Measurements from ENCODE around the gene HBA1. TPM values are rescaled to one million over a fixed set of nuclear protein-coding genes. Genes with fewer than 3 reads are reported as not detected.
"Not testable (repeated sequence)": the region's sequence is repeated elsewhere in the genome, so short reads cannot be mapped to it uniquely, and the experiment has no call there.

HBA1 gene
- total RNA-seq, 1 experiment from 2014 or later = not detected

DNA sequence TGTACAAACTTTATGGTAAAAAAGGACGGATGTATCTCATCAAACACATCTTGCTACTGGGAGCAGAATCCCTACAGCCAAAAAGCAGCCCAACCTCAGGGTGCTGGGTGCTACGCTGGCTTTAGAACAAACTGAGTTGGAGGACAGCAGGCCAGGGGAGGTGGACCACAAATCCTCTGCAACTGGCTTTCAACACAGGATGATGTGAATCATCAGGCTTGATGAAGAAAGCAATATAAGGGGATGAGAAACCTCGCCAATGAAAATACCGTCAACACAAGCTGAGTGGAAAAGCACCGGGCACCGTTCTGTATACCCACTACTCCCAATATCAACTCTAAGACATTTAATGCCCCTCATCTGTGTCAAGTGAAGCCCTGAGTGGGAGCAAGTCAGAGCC is 18.0 kb downstream of the HBA1 start:
- no peaks in the 10 kb centered on the region for H4K20me1 ChIP-seq (ENCODE audit: low read length)
- no peaks in the 10 kb centered on the region for H3K9me2 ChIP-seq (replicated peaks; ENCODE audit: low read length)
- H3K9ac ChIP-seq (ENCODE audit: low read length) = no peak overlapping the region
- ATAC-seq (no peak), DNase-seq (no peak)
- no peak overlapping the region for H3K4me3 ChIP-seq (ENCODE audit: low read length)
- peaks cover 26% of the 10 kb centered on the region for H3K36me3 ChIP-seq (ENCODE audit: low read depth, low read length)
- no peaks in the 10 kb centered on the region for H3K27me3 ChIP-seq (ENCODE audit: low read length)
- H3K79me2 ChIP-seq (ENCODE audit: low read length) = no peaks in the 10 kb centered on the region
- intact Hi-C loops (cut with micrococcal nuclease) = no loop called here
- TF ChIP-seq EZH2phosphoT487 (IDR thresholded peaks at IDR 0.05; ENCODE audit: borderline replicate concordance, low read length) = no peak
- TF ChIP-seq CTCF (conservative IDR thresholded peaks at IDR 0.05; ENCODE audit: low read depth, low read length) = no peak
- TF ChIP-seq EZH2 (IDR thresholded peaks at IDR 0.05; ENCODE audit: low read length, unreplicated experiment) = no peak
- BruUV-seq (replicated peaks) = no TSS peak
- no peak overlapping the region for H2AFZ ChIP-seq (ENCODE audit: low read length)
- ChIA-PET CTCF (interaction anchor here (0.6 kb wide), 1 partner anchor 34 kb away, joined by 3 read pairs; no protein-coding TSS in a partner anchor), POLR2A (ENCODE audit: unreplicated experiment) (no interaction called here)
- H3F3A ChIP-seq (ENCODE audit: low read length, unreplicated experiment) = no peaks in the 10 kb centered on the region
- H3K9me3 ChIP-seq (ENCODE audit: low read length) = no peaks in the 10 kb centered on the region
- no peak overlapping the region for H3K27ac ChIP-seq (ENCODE audit: low read length)
- H3K4me2 ChIP-seq (ENCODE audit: low read length) = no peak overlapping the region
- no peaks in the 10 kb centered on the region for H3K4me1 ChIP-seq (ENCODE audit: insufficient read depth, low read length)

DNA sequence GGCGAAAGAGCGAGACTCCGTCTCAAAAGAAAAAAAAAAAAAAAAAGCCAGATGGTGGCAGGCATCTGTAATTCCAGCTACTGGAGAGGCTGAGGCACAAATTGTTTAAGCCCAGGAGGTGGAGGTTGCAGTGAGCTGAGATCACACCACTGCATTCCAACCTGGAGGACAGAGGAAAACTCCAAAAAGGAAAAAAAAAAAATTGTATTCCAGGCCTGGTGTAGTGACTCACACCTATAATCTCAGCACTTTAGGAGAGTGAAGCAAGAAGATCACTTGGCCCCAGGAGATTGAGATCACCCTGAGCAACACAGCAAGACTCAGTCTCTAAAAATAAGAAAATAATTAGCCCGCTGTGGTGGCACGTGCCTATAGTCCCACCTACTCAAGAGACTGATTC is 23.9 kb downstream of the HBA1 start:
- Histone ChIP-seq H4K20me1 (ENCODE audit: low read length) (no peaks in the 10 kb centered on the region), H3K9me2 (replicated peaks; ENCODE audit: low read length) (no peaks in the 10 kb centered on the region), H3K36me3 (ENCODE audit: low read depth, low read length) (peaks cover 21% of the 10 kb centered on the region), H3K27me3 (ENCODE audit: low read length) (no peaks in the 10 kb centered on the region), H3K4me2 (ENCODE audit: low read length) (no peak overlapping the region), H3K9me3 (ENCODE audit: low read length) (no peaks in the 10 kb centered on the region), H3K9ac (ENCODE audit: low read length) (no peak overlapping the region), H3F3A (ENCODE audit: low read length, unreplicated experiment) (no peaks in the 10 kb centered on the region), H3K27ac (ENCODE audit: low read length) (no peak overlapping the region), H2AFZ (ENCODE audit: low read length) (no peak overlapping the region), H3K4me3 (ENCODE audit: low read length) (no peak overlapping the region), H3K79me2 (ENCODE audit: low read length) (no peaks in the 10 kb centered on the region), H3K4me1 (ENCODE audit: insufficient read depth, low read length) (no peaks in the 10 kb centered on the region)
- ATAC-seq (peak; percentile 50), DNase-seq (peak; percentile 16)
- no TSS peak for BruUV-seq (replicated peaks)
- CTCF ChIA-PET = no interaction called here
- POLR2A ChIA-PET (ENCODE audit: unreplicated experiment) = no interaction called here
- TF ChIP-seq CTCF (conservative IDR thresholded peaks at IDR 0.05; ENCODE audit: low read depth, low read length) = no peak
- no peak for TF ChIP-seq EZH2 (IDR thresholded peaks at IDR 0.05; ENCODE audit: low read length, unreplicated experiment)
- no peak for TF ChIP-seq EZH2phosphoT487 (IDR thresholded peaks at IDR 0.05; ENCODE audit: borderline replicate concordance, low read length)
- intact Hi-C loops (cut with micrococcal nuclease) = no loop called here

DNA sequence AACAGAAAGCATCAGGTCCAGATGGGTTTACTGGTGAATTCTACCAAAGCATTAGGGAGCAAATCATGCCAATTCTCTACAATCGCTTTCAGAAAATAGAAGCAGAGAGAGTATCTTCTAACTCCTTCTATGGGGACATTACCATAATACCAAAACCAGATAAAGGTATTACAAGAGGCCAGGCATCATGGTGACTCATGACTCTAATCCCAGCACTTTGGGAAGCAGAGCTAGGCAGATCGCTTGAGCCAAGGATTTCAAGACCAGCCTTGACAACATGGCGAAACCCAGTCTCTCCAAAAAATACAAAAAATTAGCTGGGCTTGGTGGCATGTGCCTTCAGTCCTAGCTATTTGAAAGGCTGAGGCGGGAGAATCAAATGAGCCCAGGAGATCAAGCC is 26.8 kb downstream of the HBA1 start:
- Histone ChIP-seq H3K9ac (ENCODE audit: low read length) (no peak overlapping the region), H3K36me3 (ENCODE audit: low read depth, low read length) (peaks cover 25% of the 10 kb centered on the region), H3K79me2 (ENCODE audit: low read length) (no peaks in the 10 kb centered on the region), H4K20me1 (ENCODE audit: low read length) (0 out of 2 replicates have a peak, but pooled peaks cover 2% of the 10 kb centered on the region), H3K4me3 (ENCODE audit: low read length) (no peak overlapping the region), H3K4me1 (ENCODE audit: insufficient read depth, low read length) (no peaks in the 10 kb centered on the region), H3K9me3 (ENCODE audit: low read length) (no peaks in the 10 kb centered on the region), H3K9me2 (replicated peaks; ENCODE audit: low read length) (no peaks in the 10 kb centered on the region), H3K27me3 (ENCODE audit: low read length) (no peaks in the 10 kb centered on the region), H3K27ac (ENCODE audit: low read length) (no peak overlapping the region), H2AFZ (ENCODE audit: low read length) (no peak overlapping the region), H3F3A (ENCODE audit: low read length, unreplicated experiment) (no peaks in the 10 kb centered on the region), H3K4me2 (ENCODE audit: low read length) (no peak overlapping the region)
- intact Hi-C loops (cut with micrococcal nuclease) = no loop called here
- no TSS peak for BruUV-seq (replicated peaks)
- DNase-seq (no peak), ATAC-seq (no peak)
- CTCF ChIA-PET = no interaction called here
- POLR2A ChIA-PET (ENCODE audit: unreplicated experiment) = no interaction called here
- TF ChIP-seq CTCF (conservative IDR thresholded peaks at IDR 0.05; ENCODE audit: low read depth, low read length) = no peak
- no peak for TF ChIP-seq EZH2phosphoT487 (IDR thresholded peaks at IDR 0.05; ENCODE audit: borderline replicate concordance, low read length)
- TF ChIP-seq EZH2 (IDR thresholded peaks at IDR 0.05; ENCODE audit: low read length, unreplicated experiment) = no peak

GRCh38 chr16:204046-204445 is 27.6 kb downstream of the HBA1 start:
- DNase-seq; POLR2A ChIA-PET (ENCODE audit: unreplicated experiment); BruUV-seq (replicated peaks); H4K20me1 ChIP-seq (ENCODE audit: low read length); H3K4me3 ChIP-seq (ENCODE audit: low read length); H3K27me3 ChIP-seq (ENCODE audit: low read length); H3K79me2 ChIP-seq (ENCODE audit: low read length); H3K9me3 ChIP-seq (ENCODE audit: low read length); H3K27ac ChIP-seq (ENCODE audit: low read length); H3K4me1 ChIP-seq (ENCODE audit: insufficient read depth, low read length); H3K4me2 ChIP-seq (ENCODE audit: low read length); H3F3A ChIP-seq (ENCODE audit: low read length, unreplicated experiment); ATAC-seq; H3K9ac ChIP-seq (ENCODE audit: low read length); H2AFZ ChIP-seq (ENCODE audit: low read length); intact Hi-C loops (cut with micrococcal nuclease); H3K9me2 ChIP-seq (replicated peaks; ENCODE audit: low read length): not testable (repeated sequence)
- H3K36me3 ChIP-seq (ENCODE audit: low read depth, low read length) = peaks cover 24% of the 10 kb centered on the region
- CTCF ChIA-PET = interaction anchor here (0.7 kb wide), 1 partner anchor 153 kb away, joined by 3 read pairs; no protein-coding TSS in a partner anchor
